Measurements from ENCODE around the gene IFI16.
A peak's percentile ranks its signal among the peaks of the same experiment; 100 is the strongest.
"Not testable (repeated sequence)": the region's sequence is repeated elsewhere in the genome, so short reads cannot be mapped to it uniquely, and the experiment has no call there.

Gene IFI16

GRCh38 chr1:159009704-159010361, at the start of gene IFI16:
Gene IFI16, plus strand, starts transcription at chr1:159009907. Its CDS starts 4,774 bp downstream, at chr1:159014681.
- DNase-seq: peak; percentile 80

- no peak for DNase-seq
Measured at GRCh38 chr1:158961178-158961577, 48.5 kb upstream of the IFI16 start.

- no peak for DNase-seq
Measured at GRCh38 chr1:158962983-158963382, 46.7 kb upstream of the IFI16 start.

- no peak for DNase-seq
Measured at GRCh38 chr1:158969166-158969565, 40.5 kb upstream of the IFI16 start.

- DNase-seq: no peak
Measured at GRCh38 chr1:158969855-158970254, 39.9 kb upstream of the IFI16 start.

GRCh38 chr1:158972841-158973240, 36.9 kb upstream of the IFI16 start:
- DNase-seq: no peak

GRCh38 chr1:158976219-158976618, 33.5 kb upstream of the IFI16 start:
- DNase-seq: no peak

GRCh38 chr1:158978730-158979129, 31.0 kb upstream of the IFI16 start:
- no peak for DNase-seq

GRCh38 chr1:158979229-158979628, 30.5 kb upstream of the IFI16 start:
- no peak for DNase-seq

GRCh38 chr1:158983235-158983634, 26.5 kb upstream of the IFI16 start:
- DNase-seq: no peak

GRCh38 chr1:158984386-158984785, 25.3 kb upstream of the IFI16 start:
- DNase-seq: no peak

GRCh38 chr1:158989424-158989823, 20.3 kb upstream of the IFI16 start:
- no peak for DNase-seq

- no peak for DNase-seq
Measured at GRCh38 chr1:158992787-158993312, 16.9 kb upstream of the IFI16 start.

GRCh38 chr1:158996998-158997397, 12.7 kb upstream of the IFI16 start:
- DNase-seq: no peak

- no peak for DNase-seq
Measured at GRCh38 chr1:158998037-158998780, 11.5 kb upstream of the IFI16 start.

GRCh38 chr1:158998781-158999161, 10.9 kb upstream of the IFI16 start:
- DNase-seq: peak; percentile 89

GRCh38 chr1:158999316-159000069, 10.2 kb upstream of the IFI16 start:
- peak; percentile 89 for DNase-seq

- peak; percentile 60 for DNase-seq
Measured at GRCh38 chr1:159000070-159000409, 9.7 kb upstream of the IFI16 start.

GRCh38 chr1:159000625-159001024, 9.1 kb upstream of the IFI16 start:
- peak; percentile 80 for DNase-seq

GRCh38 chr1:159005161-159005560, 4.5 kb upstream of the IFI16 start:
- no peak for DNase-seq

GRCh38 chr1:159005676-159006075, 4.0 kb upstream of the IFI16 start:
- no peak for DNase-seq

- DNase-seq: not testable (repeated sequence)
Measured at GRCh38 chr1:159006210-159006807, 3.4 kb upstream of the IFI16 start.

- no peak for DNase-seq
Measured at GRCh38 chr1:159007726-159008125, 2.0 kb upstream of the IFI16 start.
